ENCODE measurements around the gene GSAP. TPM values are rescaled to one million over a fixed set of nuclear protein-coding genes. Genes with fewer than 3 reads are reported as not detected.
"Not testable (repeated sequence)": the region's sequence is repeated elsewhere in the genome, so short reads cannot be mapped to it uniquely, and the experiment has no call there.

Gene GSAP
- total RNA-seq, 2 donors from 2014 or later: 3.7 to 7.7 TPM

GRCh38 chr7:77284005-77284404 lies 132.1 kb downstream of the GSAP start:
- no peaks in the 10 kb centered on the region for H3K4me1 ChIP-seq
- no peak overlapping the region for H3K4me3 ChIP-seq
- DNase-seq: no peak
- no peaks in the 10 kb centered on the region for H3K36me3 ChIP-seq
- no peaks in the 10 kb centered on the region for H3K9me3 ChIP-seq
- H3K27ac ChIP-seq: no peak overlapping the region
- intact Hi-C loops (cut with DNase I): no loop called here
- no peaks in the 10 kb centered on the region for H3K27me3 ChIP-seq
- TF ChIP-seq, protein P1, sequence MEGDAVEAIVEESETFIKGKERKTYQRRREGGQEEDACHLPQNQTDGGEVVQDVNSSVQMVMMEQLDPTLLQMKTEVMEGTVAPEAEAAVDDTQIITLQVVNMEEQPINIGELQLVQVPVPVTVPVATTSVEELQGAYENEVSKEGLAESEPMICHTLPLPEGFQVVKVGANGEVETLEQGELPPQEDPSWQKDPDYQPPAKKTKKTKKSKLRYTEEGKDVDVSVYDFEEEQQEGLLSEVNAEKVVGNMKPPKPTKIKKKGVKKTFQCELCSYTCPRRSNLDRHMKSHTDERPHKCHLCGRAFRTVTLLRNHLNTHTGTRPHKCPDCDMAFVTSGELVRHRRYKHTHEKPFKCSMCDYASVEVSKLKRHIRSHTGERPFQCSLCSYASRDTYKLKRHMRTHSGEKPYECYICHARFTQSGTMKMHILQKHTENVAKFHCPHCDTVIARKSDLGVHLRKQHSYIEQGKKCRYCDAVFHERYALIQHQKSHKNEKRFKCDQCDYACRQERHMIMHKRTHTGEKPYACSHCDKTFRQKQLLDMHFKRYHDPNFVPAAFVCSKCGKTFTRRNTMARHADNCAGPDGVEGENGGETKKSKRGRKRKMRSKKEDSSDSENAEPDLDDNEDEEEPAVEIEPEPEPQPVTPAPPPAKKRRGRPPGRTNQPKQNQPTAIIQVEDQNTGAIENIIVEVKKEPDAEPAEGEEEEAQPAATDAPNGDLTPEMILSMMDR (IDR thresholded peaks at IDR 0.05): no peak
- no peak overlapping the region for H3K9ac ChIP-seq (ENCODE audit: low read depth in 2 of 2, low read length in 2 of 2)

GRCh38 chr7:77282897-77283296 lies 133.3 kb downstream of the GSAP start:
- no peaks in the 10 kb centered on the region for H3K27me3 ChIP-seq
- no peaks in the 10 kb centered on the region for H3K4me1 ChIP-seq
- TF ChIP-seq, protein P1 (IDR thresholded peaks at IDR 0.05): no peak
- no peak overlapping the region for H3K9ac ChIP-seq (ENCODE audit: low read depth in 2 of 2, low read length in 2 of 2)
- H3K4me3 ChIP-seq: no peak overlapping the region
- intact Hi-C loops (cut with DNase I): no loop called here
- no peak overlapping the region for H3K27ac ChIP-seq
- no peaks in the 10 kb centered on the region for H3K9me3 ChIP-seq
- H3K36me3 ChIP-seq: no peaks in the 10 kb centered on the region
- no peak for DNase-seq

DNA sequence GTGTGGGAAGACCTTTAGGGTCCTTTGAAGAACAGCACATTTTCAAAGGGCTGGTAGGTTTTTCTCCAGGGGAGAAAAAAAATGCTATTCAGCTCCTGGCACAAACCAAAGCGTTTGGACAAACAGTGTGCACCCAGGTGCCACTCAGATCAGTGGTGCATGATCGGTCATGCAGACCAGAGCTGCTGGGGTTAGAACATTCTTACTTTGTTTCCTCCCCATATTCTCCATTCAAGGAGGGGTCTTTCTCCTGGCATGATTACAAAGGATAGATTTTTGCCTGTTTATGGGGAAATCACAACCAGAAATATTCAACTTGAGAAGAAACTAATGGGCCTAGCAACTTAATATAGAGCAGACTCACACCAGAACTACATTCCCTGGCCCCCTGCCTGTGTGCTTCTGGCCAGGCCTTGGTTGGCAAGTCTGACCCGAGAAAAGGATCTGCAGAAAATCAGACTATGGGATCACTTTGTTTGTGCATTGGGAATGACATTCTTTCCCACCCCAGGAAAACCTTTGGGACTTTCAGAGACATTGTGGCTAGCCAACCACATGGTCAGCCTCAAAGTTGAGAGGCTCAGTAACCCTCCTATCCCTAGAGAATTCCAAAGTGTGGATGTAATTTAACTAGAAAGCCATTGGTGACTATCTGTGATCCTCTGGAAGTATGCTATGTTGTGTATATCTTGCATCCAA lies 134.2 kb downstream of the GSAP start:
- intact Hi-C loops (cut with DNase I): no loop called here
- no peak overlapping the region for H3K27ac ChIP-seq
- no peak overlapping the region for H3K9ac ChIP-seq (ENCODE audit: low read depth in 2 of 2, low read length in 2 of 2)
- TF ChIP-seq, protein P1 (IDR thresholded peaks at IDR 0.05): no peak
- H3K4me3 ChIP-seq: no peak overlapping the region
- no peak for DNase-seq
- no peaks in the 10 kb centered on the region for H3K9me3 ChIP-seq
- H3K4me1 ChIP-seq: no peaks in the 10 kb centered on the region
- no peaks in the 10 kb centered on the region for H3K27me3 ChIP-seq
- H3K36me3 ChIP-seq: no peaks in the 10 kb centered on the region

GRCh38 chr7:77276120-77276519 lies 140.0 kb downstream of the GSAP start:
- Histone ChIP-seq H3K27ac (no peak overlapping the region), H3K4me1 (no peaks in the 10 kb centered on the region), H3K36me3 (no peaks in the 10 kb centered on the region), H3K4me3 (no peak overlapping the region), H3K9ac (ENCODE audit: low read depth in 2 of 2, low read length in 2 of 2) (no peak overlapping the region), H3K27me3 (no peaks in the 10 kb centered on the region), H3K9me3 (no peaks in the 10 kb centered on the region)
- intact Hi-C loops (cut with DNase I): no loop called here
- TF ChIP-seq, protein P1 (IDR thresholded peaks at IDR 0.05): no peak
- no peak for DNase-seq

- intact Hi-C loops (cut with DNase I); H3K36me3 ChIP-seq; H3K4me1 ChIP-seq; H3K27me3 ChIP-seq; H3K9ac ChIP-seq (ENCODE audit: low read depth in 2 of 2, low read length in 2 of 2); H3K4me3 ChIP-seq; DNase-seq; H3K27ac ChIP-seq; H3K9me3 ChIP-seq: not testable (repeated sequence)
Observed at GRCh38 chr7:77275663-77276062, 140.5 kb downstream of the GSAP start.

DNA sequence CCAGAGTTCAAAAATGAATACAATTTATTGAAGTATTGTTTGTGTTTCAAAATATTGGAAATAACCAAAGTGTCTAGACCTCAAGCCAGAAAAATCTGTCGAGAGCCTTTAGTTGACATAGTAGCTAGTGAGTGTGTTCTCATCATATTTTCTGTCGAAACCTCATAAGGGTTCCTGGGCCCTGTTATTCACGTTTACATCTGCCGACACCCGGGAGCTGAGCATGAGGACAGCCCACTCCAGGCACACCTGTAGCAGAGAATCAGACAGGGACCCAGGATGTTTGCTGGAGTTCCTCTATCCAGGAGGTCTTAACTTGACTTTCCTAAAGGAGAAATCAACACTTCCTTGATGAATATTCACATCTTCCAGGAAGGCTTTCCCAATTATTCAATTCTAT lies 144.4 kb downstream of the GSAP start:
- Histone ChIP-seq H3K27ac (no peak overlapping the region), H3K9me3 (no peaks in the 10 kb centered on the region), H3K27me3 (no peaks in the 10 kb centered on the region), H3K9ac (ENCODE audit: low read depth in 2 of 2, low read length in 2 of 2) (no peak overlapping the region), H3K4me3 (no peak overlapping the region), H3K36me3 (no peaks in the 10 kb centered on the region), H3K4me1 (no peaks in the 10 kb centered on the region)
- TF ChIP-seq, protein P1 (IDR thresholded peaks at IDR 0.05): no peak
- intact Hi-C loops (cut with DNase I): no loop called here
- DNase-seq: no peak

All from colonic mucosa (tissue), 4 donors.